Naive thymus-derived CD4-positive, alpha-beta T cell (primary cell): ENCODE results near the gene C7. TPM values are rescaled to one million over a fixed set of nuclear protein-coding genes. Genes with fewer than 3 reads are reported as not detected.

Source experiments
- ATAC-seq: fragments of 150-1000 bp; cut with Tn5 transposase; 2 replicates; pipeline ENCODE4 v1.10.0; 2021; ENCODE audit warnings: mild to moderate bottlenecking, moderate library complexity
- CTCF ChIA-PET: fragments of 350-600 bp; sonication (Branson Sonifier 250); formaldehyde crosslinking; loops from one replicate; lab custom pipeline; 2021; ENCODE audit warnings: antibody characterized with exemption; lab: Charles Lee
- POLR2A ChIA-PET: fragments of 350-600 bp; sonication (Branson Sonifier 250); formaldehyde crosslinking; loops from one replicate; lab custom pipeline; 2021; ENCODE audit warnings: antibody characterized with exemption, inconsistent platforms; lab: Charles Lee
- DNase-seq, 9 donors: peaks; one replicate each; pipeline versions ENCODE4 v3.0.0 to v3.0.0-alpha.2; 2020 to 2022; ENCODE audit warnings: mixed read lengths in 1 of 9
- H3K27ac ChIP-seq: one replicate; pipeline ENCODE4 v1.7.0; 2013; ENCODE audit warnings: mild to moderate bottlenecking, low read depth, low read length, moderate library complexity
- H3K27me3 ChIP-seq, 2 donors: one replicate each; pipeline ENCODE4 v1.7.0; 2013; ENCODE audit warnings: low read length in 2 of 2, mild to moderate bottlenecking in 2 of 2, moderate library complexity in 2 of 2; ENCODE audit not compliant: control insufficient read depth in 2 of 2, insufficient read depth in 2 of 2
- H3K36me3 ChIP-seq, 3 experiments: 1 replicate in 2 of 3; 2 replicates in 1 of 3; pipeline ENCODE4 v1.7.0; 2013; ENCODE audit warnings: low read length in 3 of 3, mild to moderate bottlenecking in 3 of 3, moderate library complexity in 1 of 3; ENCODE audit not compliant: insufficient read depth in 3 of 3, control insufficient read depth in 2 of 3
- H3K4me1 ChIP-seq, 2 donors: one replicate each; pipeline ENCODE4 v1.7.0; 2013; ENCODE audit warnings: low read length in 2 of 2, mild to moderate bottlenecking in 2 of 2, moderate library complexity in 1 of 2; ENCODE audit not compliant: control insufficient read depth in 2 of 2, insufficient read depth in 2 of 2
- H3K4me3 ChIP-seq: 2 replicates; pipeline ENCODE4 v1.7.0; 2013; ENCODE audit warnings: mild to moderate bottlenecking, low read length
- H3K9me3 ChIP-seq, 3 experiments: 1 replicate in 2 of 3; 2 replicates in 1 of 3; pipeline ENCODE4 v1.7.0; 2013; ENCODE audit warnings: low read length in 3 of 3; ENCODE audit not compliant: control insufficient read depth in 2 of 3
- H3K27ac Mint-ChIP-seq, 9 donors: one replicate each; pipeline ENCODE4 v1.8.0; 2020 to 2022; ENCODE audit warnings: mixed read lengths in 9 of 9, mild to moderate bottlenecking in 8 of 9, moderate library complexity in 5 of 9, inconsistent platforms in 2 of 9
- H3K27me3 Mint-ChIP-seq, 5 donors: one replicate each; pipeline ENCODE4 v1.8.0; 2021 to 2022; ENCODE audit warnings: mixed read lengths in 5 of 5, mild to moderate bottlenecking in 1 of 5
- H3K36me3 Mint-ChIP-seq, 5 donors: one replicate each; pipeline ENCODE4 v1.8.0; 2020 to 2022; ENCODE audit warnings: mixed read lengths in 5 of 5, mild to moderate bottlenecking in 3 of 5, inconsistent platforms in 1 of 5
- H3K4me1 Mint-ChIP-seq, 7 donors: one replicate each; pipeline ENCODE4 v1.8.0; 2020 to 2022; ENCODE audit warnings: mixed read lengths in 7 of 7, mild to moderate bottlenecking in 3 of 7, inconsistent platforms in 1 of 7
- H3K4me3 Mint-ChIP-seq, 10 donors: one replicate each; pipeline ENCODE4 v1.8.0; 2020 to 2022; ENCODE audit warnings: mild to moderate bottlenecking in 10 of 10, mixed read lengths in 10 of 10, moderate library complexity in 6 of 10, inconsistent platforms in 2 of 10
- H3K9me3 Mint-ChIP-seq, 11 donors: one replicate each; pipeline ENCODE4 v1.8.0; 2020 to 2022; ENCODE audit warnings: mixed read lengths in 11 of 11, mild to moderate bottlenecking in 4 of 11, inconsistent platforms in 1 of 11, moderate library complexity in 1 of 11
- intact Hi-C, 2 donors: fragments of 100-400 bp; cut with micrococcal nuclease; formaldehyde crosslinking; loops; one replicate each; pipeline ENCODE4 v1.15.1; 2023
- polyA plus RNA-seq, 2 donors: library from polyadenylated mRNA; unstranded; fragments of 300-500 nt; fragmentation: Illumina TruSeq; gene quantifications; one replicate each; pipeline ENCODE4 v1.2.3, GENCODE V29; 2021
- total RNA-seq, 6 experiments: library from RNA in 5 of 6; stranded (reverse) in 5 of 6; gene quantifications; 1 replicate in 5 of 6; 2 replicates in 1 of 6; pipeline ENCODE4 v1.2.3 and lab custom pipeline; 2021 to 2026

Gene C7
- total and polyA plus RNA-seq, 7 experiments from 2014 or later = not detected

DNA sequence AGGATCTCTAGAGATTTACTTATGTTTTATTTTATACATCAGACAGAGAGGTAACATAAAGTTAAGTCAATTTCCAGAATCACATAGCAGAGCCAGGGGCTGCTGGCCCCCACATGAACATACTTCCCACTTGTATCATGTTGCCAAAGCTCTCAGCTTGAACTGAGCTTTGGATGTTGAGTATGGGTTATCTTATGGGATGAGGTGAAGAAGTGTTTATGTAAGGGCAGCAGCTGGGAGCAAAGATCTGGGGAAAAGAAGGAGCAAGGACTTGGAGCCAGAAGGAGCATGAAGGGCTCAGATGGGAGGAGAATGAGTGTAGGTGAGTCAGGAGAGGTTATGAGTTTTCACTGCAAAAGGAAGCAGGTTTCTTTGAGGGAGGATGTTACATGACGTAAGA is 89.8 kb downstream of the C7 start:
- intact Hi-C loops = no loop called here
- Mint-ChIP-seq H3K4me3 (no peak overlapping the region), H3K36me3 (no peaks in the 10 kb centered on the region), H3K27me3 (peaks cover 0 to 11% (median 8%) of the 10 kb centered on the region in 5 donors), H3K9me3 (peaks cover 0 to 3% (median 0%) of the 10 kb centered on the region in 11 donors), H3K4me1 (no peaks in the 10 kb centered on the region), H3K27ac (no peak overlapping the region)
- no peak for DNase-seq
- ChIA-PET CTCF (no interaction called here), POLR2A (no interaction called here)
- ATAC-seq = no peak
- Histone ChIP-seq H3K4me3 (no peak overlapping the region), H3K36me3 (no peaks in the 10 kb centered on the region), H3K27me3 (no peaks in the 10 kb centered on the region), H3K4me1 (no peaks in the 10 kb centered on the region), H3K9me3 (no peaks in the 10 kb centered on the region), H3K27ac (no peak overlapping the region)

DNA sequence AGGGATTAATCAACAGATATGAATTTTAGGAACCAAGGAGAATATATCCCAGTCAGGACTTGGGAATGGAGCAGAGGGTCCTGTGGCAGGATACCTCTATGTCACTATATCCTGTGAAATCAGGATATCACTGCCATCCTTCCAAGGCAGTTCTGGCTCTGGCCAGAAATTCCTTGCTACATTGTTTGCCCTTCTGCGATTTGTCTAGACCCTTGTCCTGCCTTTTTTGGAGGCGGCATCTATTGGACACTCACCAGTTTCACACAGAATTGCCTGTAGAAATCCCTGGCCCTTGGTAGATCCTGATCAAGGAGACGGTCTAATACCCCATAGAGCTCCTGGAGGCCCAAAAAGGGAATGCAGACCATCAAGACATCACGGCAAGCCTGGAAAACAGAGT is 90.7 kb downstream of the C7 start:
- no peaks in the 10 kb centered on the region for H3K4me1 Mint-ChIP-seq
- ChIA-PET POLR2A (no interaction called here), CTCF (no interaction called here)
- H3K4me1 ChIP-seq = no peaks in the 10 kb centered on the region
- no peaks in the 10 kb centered on the region for H3K36me3 Mint-ChIP-seq
- H3K36me3 ChIP-seq = no peaks in the 10 kb centered on the region
- H3K27me3 ChIP-seq = no peaks in the 10 kb centered on the region
- H3K4me3 ChIP-seq = no peak overlapping the region
- H3K4me3 Mint-ChIP-seq = no peak overlapping the region
- H3K27ac Mint-ChIP-seq = no peak overlapping the region
- no peak for DNase-seq
- H3K27me3 Mint-ChIP-seq = peaks cover 0 to 10% (median 8%) of the 10 kb centered on the region in 5 donors
- ATAC-seq = no peak
- H3K27ac ChIP-seq = no peak overlapping the region
- intact Hi-C loops = no loop called here
- H3K9me3 ChIP-seq = no peaks in the 10 kb centered on the region
- H3K9me3 Mint-ChIP-seq = peaks cover 0 to 2% (median 0%) of the 10 kb centered on the region in 11 donors

DNA sequence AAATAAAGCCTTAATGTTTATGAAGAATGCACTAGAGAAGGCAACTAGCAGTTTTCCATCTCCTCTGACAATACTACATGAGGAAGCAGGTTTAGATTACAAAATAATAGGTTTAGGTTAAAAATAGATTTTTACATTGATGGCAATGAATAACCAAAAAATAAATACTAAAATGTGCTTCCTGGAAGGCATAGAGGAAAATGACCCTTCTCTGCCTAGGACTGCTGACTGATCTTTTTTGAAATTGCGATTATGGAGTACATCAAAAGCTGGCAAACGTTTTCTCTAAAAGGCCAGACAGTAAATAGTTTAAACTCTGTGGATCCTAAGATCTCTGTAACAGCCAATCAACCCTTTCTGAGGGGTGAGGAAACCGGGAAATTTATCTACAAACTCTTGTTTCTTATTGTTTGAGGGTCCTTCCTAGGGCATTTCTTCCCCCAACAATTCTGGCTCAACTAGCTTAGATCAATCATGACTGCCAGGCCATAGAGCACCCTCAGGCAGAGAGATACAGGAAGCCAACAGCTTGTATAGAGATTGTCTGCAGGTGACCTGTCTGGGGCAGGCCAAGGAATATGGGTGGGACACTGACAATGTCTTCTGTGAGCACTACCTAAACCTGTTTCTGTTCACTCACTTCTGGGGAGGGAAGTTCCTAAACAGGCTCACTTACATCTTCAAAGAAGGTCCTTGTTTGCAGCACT is 94.5 kb downstream of the C7 start:
- H3K4me1 Mint-ChIP-seq = no peaks in the 10 kb centered on the region
- peaks cover 0 to 8% (median 0%) of the 10 kb centered on the region in 11 donors for H3K9me3 Mint-ChIP-seq
- no peak overlapping the region for H3K4me3 Mint-ChIP-seq
- intact Hi-C loops = no loop called here
- H3K4me1 ChIP-seq = no peaks in the 10 kb centered on the region
- H3K36me3 Mint-ChIP-seq = no peaks in the 10 kb centered on the region
- CTCF ChIA-PET = no interaction called here
- ATAC-seq (no peak), DNase-seq (no peak)
- POLR2A ChIA-PET = no interaction called here
- no peaks in the 10 kb centered on the region for H3K36me3 ChIP-seq
- no peaks in the 10 kb centered on the region for H3K27me3 ChIP-seq
- no peaks in the 10 kb centered on the region for H3K9me3 ChIP-seq
- H3K4me3 ChIP-seq = no peak overlapping the region
- no peak overlapping the region for H3K27ac Mint-ChIP-seq
- peaks cover 0 to 7% (median 0%) of the 10 kb centered on the region in 5 donors for H3K27me3 Mint-ChIP-seq
- no peak overlapping the region for H3K27ac ChIP-seq

DNA sequence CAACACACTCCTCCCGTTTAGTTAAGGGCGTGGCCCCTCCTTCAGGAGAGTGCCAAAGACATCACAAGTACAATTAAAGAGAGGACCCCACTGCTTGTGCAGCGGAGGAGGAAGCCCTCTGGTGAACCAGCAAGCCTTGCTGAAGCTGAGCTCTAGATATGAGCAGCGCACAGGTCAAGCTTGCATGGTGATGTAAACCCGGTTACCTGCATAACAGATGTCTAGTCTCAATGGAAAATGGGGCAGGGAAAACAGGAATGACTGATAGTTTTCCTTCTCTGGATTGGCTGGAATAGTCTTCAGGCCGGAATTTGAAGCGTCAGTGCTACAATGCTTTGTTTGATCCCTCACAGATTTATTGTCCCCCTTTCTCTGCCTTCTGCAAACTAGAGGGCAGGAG is 95.6 kb downstream of the C7 start:
- H3K27ac Mint-ChIP-seq = no peak overlapping the region
- POLR2A ChIA-PET = no interaction called here
- no peak for ATAC-seq

DNA sequence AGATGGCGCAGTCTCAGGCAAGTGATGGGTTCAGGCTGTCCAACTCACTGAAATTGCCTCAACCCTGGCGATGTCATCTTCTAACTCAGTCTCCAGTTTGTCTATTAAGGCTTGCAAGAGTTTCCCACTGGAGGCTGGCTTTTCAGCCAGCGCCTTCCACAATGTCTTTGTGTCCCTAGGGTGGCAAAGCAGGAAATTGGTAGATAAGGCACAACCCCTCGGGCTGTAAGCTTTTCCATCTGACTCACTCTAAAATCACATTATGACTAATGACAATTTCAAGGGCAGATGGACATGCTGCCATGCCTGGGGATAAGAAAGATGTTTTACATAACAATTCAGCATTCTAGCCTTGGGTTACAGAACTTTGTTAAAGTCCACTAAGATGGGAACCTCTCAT is 99.9 kb downstream of the C7 start:
- intact Hi-C loops = no loop called here
- H3K27ac ChIP-seq = no peak overlapping the region
- Mint-ChIP-seq H3K4me1 (no peaks in the 10 kb centered on the region), H3K9me3 (peaks cover 0 to 9% (median 0%) of the 10 kb centered on the region in 11 donors), H3K27ac (no peak overlapping the region), H3K27me3 (peaks cover 0 to 9% (median 4%) of the 10 kb centered on the region in 5 donors), H3K36me3 (no peaks in the 10 kb centered on the region), H3K4me3 (no peak overlapping the region)
- no peaks in the 10 kb centered on the region for H3K4me1 ChIP-seq
- H3K27me3 ChIP-seq = no peaks in the 10 kb centered on the region
- H3K4me3 ChIP-seq = no peak overlapping the region
- POLR2A ChIA-PET = no interaction called here
- no peaks in the 10 kb centered on the region for H3K36me3 ChIP-seq
- H3K9me3 ChIP-seq = no peaks in the 10 kb centered on the region
- DNase-seq = no peak
- CTCF ChIA-PET = no interaction called here
- no peak for ATAC-seq

More for the DNA sequence above, 95.6 kb downstream of the C7 start:
- intact Hi-C loops = no loop called here
- no peaks in the 10 kb centered on the region for H3K4me1 ChIP-seq
- Mint-ChIP-seq H3K9me3 (peaks cover 0 to 8% (median 0%) of the 10 kb centered on the region in 11 donors), H3K4me1 (no peaks in the 10 kb centered on the region), H3K4me3 (no peak overlapping the region), H3K36me3 (no peaks in the 10 kb centered on the region), H3K27me3 (peaks cover 0 to 7% (median 0%) of the 10 kb centered on the region in 5 donors)
- H3K36me3 ChIP-seq = no peaks in the 10 kb centered on the region
- CTCF ChIA-PET = no interaction called here
- H3K9me3 ChIP-seq = no peaks in the 10 kb centered on the region
- no peak overlapping the region for H3K4me3 ChIP-seq
- H3K27ac ChIP-seq = no peak overlapping the region
- DNase-seq = no peak
- H3K27me3 ChIP-seq = no peaks in the 10 kb centered on the region

DNA sequence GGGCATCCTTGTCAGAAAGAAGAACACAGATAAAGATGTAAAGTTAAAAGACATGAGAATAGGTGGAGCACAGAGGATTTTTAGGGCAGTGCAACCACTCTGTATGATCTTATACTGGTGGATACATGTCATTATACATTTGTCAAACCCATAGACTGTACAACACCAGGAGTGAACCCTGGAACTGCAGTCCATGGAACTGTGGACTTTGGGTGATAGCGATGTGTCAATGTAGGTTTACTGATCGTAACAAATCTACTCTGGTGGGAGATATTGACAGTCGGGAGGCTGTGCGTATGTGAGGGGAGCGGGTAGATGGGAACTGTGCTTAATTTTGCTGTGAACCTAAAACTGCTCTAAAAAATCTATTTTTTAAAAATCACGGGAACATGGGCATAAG is 101.3 kb downstream of the C7 start:
- Mint-ChIP-seq H3K4me1 (no peaks in the 10 kb centered on the region), H3K36me3 (no peaks in the 10 kb centered on the region)

GRCh38 chr5:41012318-41012717 is 103.0 kb downstream of the C7 start:
- ChIA-PET POLR2A (interaction anchor here (0.6 kb wide), 1 partner anchor 174 kb away, joined by 3 read pairs; no protein-coding TSS in a partner anchor), CTCF (no interaction called here)
- ATAC-seq (no peak), DNase-seq (no peak)
- Histone ChIP-seq H3K9me3 (no peaks in the 10 kb centered on the region), H3K4me3 (no peak overlapping the region), H3K27ac (no peak overlapping the region), H3K36me3 (no peaks in the 10 kb centered on the region), H3K27me3 (no peaks in the 10 kb centered on the region), H3K4me1 (no peaks in the 10 kb centered on the region)
- Mint-ChIP-seq H3K36me3 (no peaks in the 10 kb centered on the region), H3K9me3 (peaks cover 0 to 9% (median 0%) of the 10 kb centered on the region in 11 donors), H3K4me3 (no peak overlapping the region), H3K4me1 (no peaks in the 10 kb centered on the region), H3K27me3 (peaks cover 2 to 14% (median 9%) of the 10 kb centered on the region in 5 donors), H3K27ac (no peak overlapping the region)
- intact Hi-C loops = no loop called here

More for the DNA sequence above, 101.3 kb downstream of the C7 start:
- ChIA-PET POLR2A (no interaction called here), CTCF (no interaction called here)
- no peaks in the 10 kb centered on the region for H3K27me3 ChIP-seq
- no peaks in the 10 kb centered on the region for H3K36me3 ChIP-seq
- Mint-ChIP-seq H3K4me3 (no peak overlapping the region), H3K27ac (no peak overlapping the region), H3K9me3 (peaks cover 0 to 9% (median 0%) of the 10 kb centered on the region in 11 donors), H3K27me3 (peaks cover 0 to 9% (median 4%) of the 10 kb centered on the region in 5 donors)
- ATAC-seq (no peak), DNase-seq (no peak)
- intact Hi-C loops = no loop called here
- no peaks in the 10 kb centered on the region for H3K9me3 ChIP-seq
- no peak overlapping the region for H3K27ac ChIP-seq
- no peaks in the 10 kb centered on the region for H3K4me1 ChIP-seq
- H3K4me3 ChIP-seq = no peak overlapping the region
